ENCODE data around the gene FIZ1.

FIZ1 gene

GRCh38 chr19:55635856-55636440 is 36.6 kb upstream of the FIZ1 start:
- no peak for DNase-seq

GRCh38 chr19:55635334-55635717 is 36.0 kb upstream of the FIZ1 start:
- no peak for DNase-seq

- no peak for DNase-seq
Observed at GRCh38 chr19:55633861-55634260, 34.5 kb upstream of the FIZ1 start.

- peak; percentile 90 for DNase-seq
Observed at GRCh38 chr19:55632463-55632834, 33.1 kb upstream of the FIZ1 start.

- DNase-seq: no peak
Observed at GRCh38 chr19:55626350-55626749, 27.0 kb upstream of the FIZ1 start.

GRCh38 chr19:55625004-55625326 is 25.6 kb upstream of the FIZ1 start:
- no peak for DNase-seq

GRCh38 chr19:55624109-55625003 is 25.0 kb upstream of the FIZ1 start, which contains the start of gene ZNF784:
TSS of gene ZNF784 (minus strand) at chr19:55624566. CDS start at chr19:55624561, 5 bp downstream.
- peak; percentile 91 for DNase-seq

GRCh38 chr19:55623561-55623960 is 24.2 kb upstream of the FIZ1 start:
- DNase-seq: no peak

- no peak for DNase-seq
Observed at GRCh38 chr19:55623130-55623529, 23.8 kb upstream of the FIZ1 start.

- DNase-seq: no peak
Observed at GRCh38 chr19:55622242-55622969, 23.1 kb upstream of the FIZ1 start.

- no peak for DNase-seq
Observed at GRCh38 chr19:55621673-55622231, 22.4 kb upstream of the FIZ1 start.

- no peak for DNase-seq
Observed at GRCh38 chr19:55621205-55621672, 21.9 kb upstream of the FIZ1 start.

GRCh38 chr19:55620410-55621204 is 21.3 kb upstream of the FIZ1 start:
- DNase-seq: no peak

GRCh38 chr19:55619286-55619685 is 20.0 kb upstream of the FIZ1 start:
- no peak for DNase-seq

GRCh38 chr19:55618426-55618825 is 19.1 kb upstream of the FIZ1 start:
- no peak for DNase-seq

GRCh38 chr19:55617426-55617825 is 18.1 kb upstream of the FIZ1 start:
- no peak for DNase-seq

- DNase-seq: no peak
Observed at GRCh38 chr19:55616395-55616875, 17.1 kb upstream of the FIZ1 start.

- no peak for DNase-seq
Observed at GRCh38 chr19:55615543-55616394, 16.5 kb upstream of the FIZ1 start.

- DNase-seq: no peak
Observed at GRCh38 chr19:55614711-55615542, 15.6 kb upstream of the FIZ1 start.

GRCh38 chr19:55613930-55614710 is 14.8 kb upstream of the FIZ1 start:
- no peak for DNase-seq

Data from amniotic stem cell (primary cell).